Gastrocnemius medialis (tissue), 4 donors: ENCODE data around the gene VDR. TPM values are rescaled to one million over a fixed set of nuclear protein-coding genes. Genes with fewer than 3 reads are reported as not detected.

Experiments used
- ATAC-seq, 2 donors: fragments of 150-250 bp; one replicate each; pipeline ENCODE4 v1.9.1; 2016
- DNase-seq, 2 donors: peaks; one replicate each; pipeline ENCODE4 v3.0.0-alpha.2; 2019
- H3K27ac ChIP-seq, 4 donors: fragments of 200-600 bp; sonication (generic); 1 replicate in 1 of 4; 2 replicates in 3 of 4; pipeline ENCODE4 v1.5.1; 2016 to 2018; ENCODE audit warnings: mild to moderate bottlenecking in 2 of 4, moderate library complexity in 1 of 4
- H3K27me3 ChIP-seq, 3 donors: fragments of 200-600 bp; sonication (generic) in 2 of 3; 1 replicate in 1 of 3; 2 replicates in 2 of 3; pipeline versions ENCODE4 v1.5.1 to v1.6.0; 2016 to 2019; ENCODE audit warnings: mild to moderate bottlenecking in 1 of 3, moderate library complexity in 1 of 3
- H3K36me3 ChIP-seq, 2 donors: fragments of 200-600 bp; sonication (generic) in 1 of 2; one replicate each; pipeline ENCODE4 v1.5.1; 2017 to 2018
- H3K4me1 ChIP-seq, 2 donors: fragments of 200-600 bp; sonication (generic) in 1 of 2; one replicate each; pipeline ENCODE4 v1.5.1; 2016 to 2017; ENCODE audit warnings: mild to moderate bottlenecking in 2 of 2
- H3K4me3 ChIP-seq, 4 donors: fragments of 200-600 bp; sonication (generic) in 3 of 4; 1 replicate in 1 of 4; 2 replicates in 3 of 4; pipeline ENCODE4 v1.5.1; 2016 to 2019; ENCODE audit warnings: mild to moderate bottlenecking in 2 of 4
- H3K9me3 ChIP-seq, 3 donors: fragments of 200-600 bp; sonication (generic) in 2 of 3; 1 replicate in 1 of 3; 2 replicates in 2 of 3; pipeline ENCODE4 v1.5.1; 2016 to 2019
- POLR2A ChIP-seq, 2 donors: fragments of 450-650 bp; IDR thresholded peaks; one replicate each; pipeline ENCODE4 v1.6.1; 2017; ENCODE audit warnings: antibody characterized with exemption in 2 of 2, mild to moderate bottlenecking in 2 of 2, moderate library complexity in 2 of 2
- in situ Hi-C, 4 donors: fragments of 200-750 bp; cut with MboI; loops; one replicate each; pipeline versions ENCODE4 v1.15.0 to v1.8.0; 2017; ENCODE audit warnings: low sequenced_read_pairs in 4 of 4
- intact Hi-C: fragments of 100-400 bp; cut with DNase I; formaldehyde crosslinking; loops from one replicate; pipeline ENCODE4 v1.15.1; 2023; ENCODE audit warnings: low total_unique reads
- total RNA-seq, 4 donors: library from RNA; depleted of rRNA; stranded (reverse); fragments of >200 nt; gene quantifications; one replicate each; pipeline versions ENCODE4 v1.1.0 to v1.2.3, GENCODE V29; 2016
- TF ChIP-seq, protein P1 (sequence below), 5 experiments: fragments of 450-650 bp in 3 of 5; fragments of 200-600 bp in 2 of 5; sonication (generic) in 2 of 5; IDR thresholded peaks in 4 of 5; conservative IDR thresholded peaks in 1 of 5; 1 replicate in 4 of 5; 2 replicates in 1 of 5; pipeline ENCODE4 v1.5.1; 2016 to 2019; ENCODE audit warnings: antibody characterized with exemption in 5 of 5, mild to moderate bottlenecking in 3 of 5, moderate library complexity in 3 of 5

Gene VDR
- total RNA-seq, 4 donors from 2014 or later = 3.2 to 6.1 (median 4.4) TPM

DNA sequence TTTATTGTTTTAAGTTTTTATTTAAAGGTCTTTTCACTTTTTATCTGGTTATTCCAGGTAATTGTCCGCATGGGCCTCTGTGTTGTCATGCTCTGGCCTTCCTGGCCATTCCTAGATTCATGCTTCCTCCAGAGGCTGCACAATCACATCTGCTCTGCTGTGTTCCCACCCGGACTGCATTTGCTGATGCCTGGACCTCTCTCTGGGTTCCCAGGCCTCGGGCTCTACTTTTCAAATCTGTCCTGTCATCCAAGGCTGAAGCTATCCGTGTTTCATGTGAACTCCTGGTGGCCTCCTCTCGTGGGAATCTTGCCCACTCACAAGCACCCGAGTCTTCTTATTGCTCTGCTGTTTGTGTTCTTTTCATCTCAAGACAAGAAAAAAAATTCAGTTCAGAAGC lies 16.1 kb upstream of the VDR start:
- no peak for DNase-seq
- intact Hi-C loops (no loop called here), in situ Hi-C loops (no loop called here)
- Histone ChIP-seq H3K4me3 (no peak overlapping the region), H3K27ac (no peak overlapping the region), H3K27me3 (no peaks in the 10 kb centered on the region), H3K4me1 (no peaks in the 10 kb centered on the region), H3K9me3 (no peaks in the 10 kb centered on the region), H3K36me3 (no peaks in the 10 kb centered on the region)
- TF ChIP-seq, protein P1, sequence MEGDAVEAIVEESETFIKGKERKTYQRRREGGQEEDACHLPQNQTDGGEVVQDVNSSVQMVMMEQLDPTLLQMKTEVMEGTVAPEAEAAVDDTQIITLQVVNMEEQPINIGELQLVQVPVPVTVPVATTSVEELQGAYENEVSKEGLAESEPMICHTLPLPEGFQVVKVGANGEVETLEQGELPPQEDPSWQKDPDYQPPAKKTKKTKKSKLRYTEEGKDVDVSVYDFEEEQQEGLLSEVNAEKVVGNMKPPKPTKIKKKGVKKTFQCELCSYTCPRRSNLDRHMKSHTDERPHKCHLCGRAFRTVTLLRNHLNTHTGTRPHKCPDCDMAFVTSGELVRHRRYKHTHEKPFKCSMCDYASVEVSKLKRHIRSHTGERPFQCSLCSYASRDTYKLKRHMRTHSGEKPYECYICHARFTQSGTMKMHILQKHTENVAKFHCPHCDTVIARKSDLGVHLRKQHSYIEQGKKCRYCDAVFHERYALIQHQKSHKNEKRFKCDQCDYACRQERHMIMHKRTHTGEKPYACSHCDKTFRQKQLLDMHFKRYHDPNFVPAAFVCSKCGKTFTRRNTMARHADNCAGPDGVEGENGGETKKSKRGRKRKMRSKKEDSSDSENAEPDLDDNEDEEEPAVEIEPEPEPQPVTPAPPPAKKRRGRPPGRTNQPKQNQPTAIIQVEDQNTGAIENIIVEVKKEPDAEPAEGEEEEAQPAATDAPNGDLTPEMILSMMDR (IDR thresholded peaks at IDR 0.05 in 4 of 5, conservative IDR thresholded peaks at IDR 0.05 in 1 of 5) = no peak
- no peak for TF ChIP-seq POLR2A (IDR thresholded peaks at IDR 0.05)
- no peak for ATAC-seq

DNA sequence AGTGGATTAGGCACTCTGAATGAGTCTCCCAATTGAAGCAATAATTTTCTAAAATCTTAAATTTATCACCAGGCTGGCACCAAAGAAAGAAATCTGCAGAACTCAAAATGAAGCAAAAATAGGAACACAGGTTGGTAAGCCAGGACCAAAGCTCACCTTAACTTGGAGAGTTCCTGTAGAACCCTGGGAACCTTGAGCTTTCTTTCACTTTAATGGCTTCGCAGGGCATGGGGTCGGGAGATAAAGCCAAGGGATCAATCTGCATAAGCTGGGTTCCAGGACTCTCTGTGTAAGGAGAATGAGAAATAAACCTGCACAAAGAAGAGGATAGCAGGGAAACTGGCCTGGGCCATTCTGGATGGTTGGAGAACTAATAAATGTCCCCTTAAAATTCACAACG lies 8.3 kb upstream of the VDR start:
- Histone ChIP-seq H3K27ac (no peak overlapping the region), H3K27me3 (peaks cover 0 to 2% (median 0%) of the 10 kb centered on the region in 3 donors), H3K4me1 (no peaks in the 10 kb centered on the region), H3K4me3 (no peak overlapping the region), H3K36me3 (no peaks in the 10 kb centered on the region), H3K9me3 (no peaks in the 10 kb centered on the region)
- no peak for DNase-seq
- ATAC-seq = no peak
- intact Hi-C loops = no loop called here
- TF ChIP-seq, protein P1 (IDR thresholded peaks at IDR 0.05 in 4 of 5, conservative IDR thresholded peaks at IDR 0.05 in 1 of 5) = no peak
- TF ChIP-seq POLR2A (IDR thresholded peaks at IDR 0.05) = no peak
- in situ Hi-C loops = no loop called here

DNA sequence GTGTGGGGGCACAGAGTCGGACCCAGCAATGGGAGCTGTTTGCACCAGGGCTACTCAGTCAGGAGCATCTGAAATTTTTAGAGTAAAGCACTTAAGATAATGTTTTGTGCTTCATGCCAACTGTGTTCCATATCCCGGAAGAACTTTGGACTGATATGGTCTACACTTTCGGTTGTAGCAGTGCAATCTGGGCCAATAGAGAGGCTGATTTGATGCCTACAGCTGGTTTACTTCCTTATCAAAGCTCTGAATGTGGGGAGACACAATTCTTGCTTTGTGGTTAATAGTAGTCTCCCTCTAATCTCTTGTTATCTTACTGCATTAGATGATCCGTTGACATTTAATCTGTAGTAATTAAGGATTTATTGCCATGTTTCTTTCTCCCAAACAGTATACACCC lies 7.8 kb upstream of the VDR start:
- Histone ChIP-seq H3K36me3 (no peaks in the 10 kb centered on the region), H3K4me3 (no peak overlapping the region), H3K27me3 (peaks cover 0 to 2% (median 0%) of the 10 kb centered on the region in 3 donors), H3K27ac (no peak overlapping the region), H3K4me1 (no peaks in the 10 kb centered on the region), H3K9me3 (no peaks in the 10 kb centered on the region)
- in situ Hi-C loops (no loop called here), intact Hi-C loops (no loop called here)
- no peak for ATAC-seq
- no peak for DNase-seq
- TF ChIP-seq POLR2A (IDR thresholded peaks at IDR 0.05) = no peak
- TF ChIP-seq, protein P1 (IDR thresholded peaks at IDR 0.05 in 4 of 5, conservative IDR thresholded peaks at IDR 0.05 in 1 of 5) = no peak

DNA sequence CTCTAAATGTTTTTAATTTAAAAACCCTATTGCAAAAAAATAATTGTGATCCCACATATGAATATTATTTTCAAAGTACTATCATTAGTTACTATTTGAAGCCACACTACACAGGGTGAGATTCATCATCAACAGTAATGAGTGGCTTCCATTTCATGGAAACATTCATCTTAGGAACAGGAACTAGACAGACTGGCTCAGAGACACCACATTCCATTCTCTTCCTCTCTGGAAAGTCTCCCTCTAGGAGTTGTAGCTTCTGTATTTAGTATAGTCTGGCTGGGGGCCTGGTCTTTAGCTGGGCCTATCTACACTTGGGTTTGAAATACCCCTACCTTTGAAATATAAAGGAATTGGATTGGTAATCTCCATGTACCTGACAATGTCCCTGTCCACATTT lies 6.2 kb upstream of the VDR start:
- Histone ChIP-seq H3K4me3 (no peak overlapping the region), H3K27ac (no peak overlapping the region), H3K27me3 (peaks cover 0 to 2% (median 0%) of the 10 kb centered on the region in 3 donors), H3K36me3 (no peaks in the 10 kb centered on the region), H3K4me1 (no peaks in the 10 kb centered on the region), H3K9me3 (no peaks in the 10 kb centered on the region)
- intact Hi-C loops (no loop called here), in situ Hi-C loops (no loop called here)
- no peak for TF ChIP-seq POLR2A (IDR thresholded peaks at IDR 0.05)
- TF ChIP-seq, protein P1 (IDR thresholded peaks at IDR 0.05 in 4 of 5, conservative IDR thresholded peaks at IDR 0.05 in 1 of 5) = no peak
- no peak for DNase-seq
- no peak for ATAC-seq

DNA sequence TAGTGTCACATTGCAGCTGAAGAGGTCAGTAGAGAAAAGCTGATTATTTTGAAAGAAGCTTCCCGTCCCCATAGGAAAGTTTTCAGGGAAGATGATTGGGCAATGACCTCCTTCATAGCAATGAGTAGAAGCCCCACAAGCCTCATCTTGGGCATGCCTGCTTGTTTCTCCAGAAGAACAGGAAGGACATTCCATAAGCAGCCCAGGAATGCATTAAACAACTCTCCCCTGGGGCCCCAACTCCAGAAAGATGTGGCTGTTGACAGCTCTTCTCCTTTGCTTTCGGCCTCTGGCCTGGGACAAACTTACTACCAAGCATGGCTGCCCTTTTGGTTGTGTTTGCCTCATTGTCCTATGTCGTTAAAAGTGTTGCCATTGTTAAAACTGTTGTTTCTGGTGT lies 5.7 kb upstream of the VDR start:
- intact Hi-C loops = no loop called here
- H3K36me3 ChIP-seq = no peaks in the 10 kb centered on the region
- in situ Hi-C loops = no loop called here
- H3K27me3 ChIP-seq = peaks cover 0 to 2% (median 0%) of the 10 kb centered on the region in 3 donors
- no peak overlapping the region for H3K27ac ChIP-seq
- peak in 1 of 2 donors; percentile 29 for DNase-seq
- no peak for TF ChIP-seq POLR2A (IDR thresholded peaks at IDR 0.05)
- TF ChIP-seq, protein P1 (IDR thresholded peaks at IDR 0.05 in 4 of 5, conservative IDR thresholded peaks at IDR 0.05 in 1 of 5) = no peak
- H3K4me1 ChIP-seq = peaks cover 2 to 3% of the 10 kb centered on the region in 2 donors
- no peaks in the 10 kb centered on the region for H3K9me3 ChIP-seq
- no peak overlapping the region for H3K4me3 ChIP-seq
- no peak for ATAC-seq
